ENCODE results near the gene MCEMP1. TPM values are rescaled to one million over a fixed set of nuclear protein-coding genes. Genes with fewer than 3 reads are reported as not detected.
A peak's percentile ranks its signal among the peaks of the same experiment; 100 is the strongest.

Gene MCEMP1
- total and polyA plus RNA-seq, 2 of the 13 experiments (the other 11 are each of a cell fraction or from before 2014, with no cell fraction given): not detected

- TF ChIP-seq ZNF280D (CRISPR knock-in tag; IDR thresholded peaks at IDR 0.05): no peak
- peak; percentile 84 for TF ChIP-seq THAP11 (CRISPR knock-in tag; IDR thresholded peaks at IDR 0.05)
- peak; percentile 42; the same call in 1 of the 2 replicates for TF ChIP-seq UBTF (CRISPR knock-in tag; IDR thresholded peaks at IDR 0.05)
- 0 out of 2 replicates have a peak, but pooled peaks have one; percentile 58 for TF ChIP-seq ZNF441 (CRISPR knock-in tag; IDR thresholded peaks at IDR 0.05; ENCODE audit: borderline replicate concordance)
- peak; percentile 91 for TF ChIP-seq SMAD3 (CRISPR knock-in tag; IDR thresholded peaks at IDR 0.05)
- 0 out of 2 replicates have a peak, but pooled peaks have one; percentile 42 for TF ChIP-seq RNF2 (conservative IDR thresholded peaks at IDR 0.05; ENCODE audit: low read depth)
- peak; percentile 66; the same call in 1 of the 3 replicates for TF ChIP-seq MXI1 (IDR thresholded peaks at IDR 0.05; ENCODE audit: borderline replicate concordance, low read depth, low read length)
- TF ChIP-seq HMG20B (CRISPR knock-in tag; conservative IDR thresholded peaks at IDR 0.05): peak; percentile 85
- TF ChIP-seq BRD4 (CRISPR knock-in tag; IDR thresholded peaks at IDR 0.05): no peak
- no peak for TF ChIP-seq HDAC6 (IDR thresholded peaks at IDR 0.05; ENCODE audit: low read depth, low read length)
- peak; percentile 96 for TF ChIP-seq GATAD2A (CRISPR knock-in tag; IDR thresholded peaks at IDR 0.05)
- peak; percentile 77; the same call in 1 of the 2 replicates for TF ChIP-seq MTF2 (CRISPR knock-in tag; IDR thresholded peaks at IDR 0.05; ENCODE audit: borderline replicate concordance)
- TF ChIP-seq NR2F1 (CRISPR knock-in tag; IDR thresholded peaks at IDR 0.05): peak; percentile 74 to 81
- 0 out of 2 replicates have a peak, but pooled peaks have one; percentile 39 for TF ChIP-seq ZNF430 (CRISPR knock-in tag; IDR thresholded peaks at IDR 0.05)
- no peak for TF ChIP-seq ZNF597 (CRISPR knock-in tag; IDR thresholded peaks at IDR 0.05)
- peak; percentile 94 for TF ChIP-seq SKIL (CRISPR knock-in tag; IDR thresholded peaks at IDR 0.05; ENCODE audit: borderline replicate concordance)
- no peak for TF ChIP-seq RARG (CRISPR knock-in tag; IDR thresholded peaks at IDR 0.05; ENCODE audit: low read depth)
- TF ChIP-seq CBX5 (CRISPR knock-in tag; IDR thresholded peaks at IDR 0.05; ENCODE audit: borderline replicate concordance): peak; percentile 86; the same call in 1 of the 2 replicates
- 0 out of 2 replicates have a peak, but pooled peaks have one; percentile 10 for TF ChIP-seq ZNF362 (CRISPR knock-in tag; IDR thresholded peaks at IDR 0.05; ENCODE audit: borderline replicate concordance)
- no peak for TF ChIP-seq ZNF235 (CRISPR knock-in tag; IDR thresholded peaks at IDR 0.05; ENCODE audit: borderline replicate concordance)
Measured at GRCh38 chr19:7652061-7652641, 24.7 kb upstream of the MCEMP1 start (continued).

All from HepG2 (cell line).